Activated CD8-positive, alpha-beta memory T cell treated with anti-CD3 and anti-CD28 coated beads, Interleukin-2, amount 50 U/mL, for 4 hours (primary cell): ENCODE results near the gene MYCBP2.
"Not testable (repeated sequence)": the region's sequence is repeated elsewhere in the genome, so short reads cannot be mapped to it uniquely, and the experiment has no call there.

Experiments
- DNase-seq: peaks from one replicate; pipeline ENCODE4 v3.0.0-alpha.2; 2020

MYCBP2 gene

DNA sequence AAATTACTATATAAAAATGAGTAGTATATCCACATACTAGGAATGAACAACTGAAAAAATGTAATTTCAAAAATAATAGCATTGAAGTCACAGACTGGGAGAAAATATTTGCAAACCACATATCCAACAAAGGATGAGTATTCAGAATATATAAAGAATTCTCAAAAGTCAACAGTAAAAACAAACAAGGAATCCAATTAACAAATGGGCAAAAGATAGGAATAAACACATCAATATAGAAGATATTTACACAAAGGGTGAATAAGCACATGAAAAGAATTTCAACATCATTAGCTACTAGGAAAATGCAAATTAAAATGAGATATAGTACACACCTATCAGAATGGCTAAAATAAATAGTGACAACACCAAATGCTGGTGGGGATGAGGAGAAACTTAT lies 37.0 kb downstream of the MYCBP2 start:
- no peak for DNase-seq

DNA sequence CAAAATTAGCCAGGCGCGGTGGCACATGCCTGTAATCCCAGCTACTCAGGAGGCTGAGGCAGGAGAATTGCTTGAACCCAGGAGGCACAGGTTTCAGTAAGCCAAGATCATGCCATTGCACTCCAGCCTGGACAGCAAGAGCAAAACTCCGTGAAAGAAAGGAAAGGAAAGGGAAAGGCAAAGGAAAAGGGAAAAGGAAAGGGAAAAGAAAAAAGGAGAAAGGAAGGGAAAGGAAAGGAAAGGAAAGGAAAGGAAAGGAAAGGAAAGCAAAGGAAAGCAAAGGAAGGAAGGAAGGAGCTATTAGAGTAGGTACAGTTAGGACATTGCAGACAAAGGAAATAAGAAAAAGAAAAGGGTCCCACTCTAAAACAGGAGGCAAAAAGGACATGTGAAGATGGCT lies 41.3 kb downstream of the MYCBP2 start:
- DNase-seq = not testable (repeated sequence)

DNA sequence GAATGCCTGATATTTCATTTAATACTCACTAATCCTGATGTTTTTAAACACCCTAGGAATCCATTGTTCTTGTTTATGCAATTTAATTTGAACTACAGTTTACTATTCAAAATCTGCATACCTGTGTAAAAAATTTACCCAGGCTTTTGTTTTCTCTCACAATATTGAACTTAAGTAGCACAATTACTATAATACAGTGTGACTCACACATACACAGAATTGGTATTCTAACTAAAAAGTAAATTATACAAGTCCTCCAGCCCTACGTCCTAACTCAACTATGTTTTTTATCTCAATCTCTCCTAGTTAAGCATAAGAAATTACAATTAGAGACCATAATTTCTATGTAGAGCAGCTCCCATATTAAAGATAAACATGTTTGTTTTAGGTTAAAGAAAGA lies 41.8 kb downstream of the MYCBP2 start:
- DNase-seq = no peak

DNA sequence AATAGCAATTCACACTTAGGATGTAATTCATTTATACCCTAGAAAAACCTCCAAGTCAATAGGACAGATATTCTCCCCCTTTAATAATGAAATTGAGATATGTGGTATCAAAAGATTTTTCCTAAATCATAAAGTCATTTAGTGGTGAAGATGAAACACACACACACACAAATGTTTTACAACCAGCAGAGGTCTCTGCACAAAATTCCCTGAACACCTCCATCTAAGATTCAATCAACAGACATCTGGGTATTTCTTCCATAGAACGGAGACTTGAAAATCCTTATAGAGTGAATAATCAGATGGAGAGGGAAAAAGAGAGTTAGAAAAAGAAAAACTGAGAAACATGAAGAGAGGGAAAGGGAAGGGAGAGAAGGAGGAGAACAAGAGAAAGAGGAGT lies 52.8 kb downstream of the MYCBP2 start:
- no peak for DNase-seq

DNA sequence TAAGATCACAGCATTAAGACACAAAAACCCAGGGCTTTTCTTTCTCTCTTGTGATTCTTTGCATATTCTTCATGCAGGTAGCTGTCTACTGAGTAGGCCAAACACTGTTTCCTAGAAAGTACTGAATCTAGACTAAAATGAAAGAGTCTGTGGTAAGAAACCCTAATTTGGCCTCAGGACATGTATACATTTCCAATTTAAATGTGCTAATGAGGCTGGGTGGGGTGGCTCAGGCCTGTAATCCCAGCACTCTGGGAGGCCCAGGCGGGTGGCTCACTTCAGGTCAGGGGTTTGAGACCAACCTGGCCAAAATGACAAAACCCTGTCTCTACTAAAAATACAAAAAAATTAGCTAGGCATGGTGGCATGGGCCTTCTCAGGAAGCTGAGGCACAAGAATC lies 57.8 kb downstream of the MYCBP2 start:
- no peak for DNase-seq

DNA sequence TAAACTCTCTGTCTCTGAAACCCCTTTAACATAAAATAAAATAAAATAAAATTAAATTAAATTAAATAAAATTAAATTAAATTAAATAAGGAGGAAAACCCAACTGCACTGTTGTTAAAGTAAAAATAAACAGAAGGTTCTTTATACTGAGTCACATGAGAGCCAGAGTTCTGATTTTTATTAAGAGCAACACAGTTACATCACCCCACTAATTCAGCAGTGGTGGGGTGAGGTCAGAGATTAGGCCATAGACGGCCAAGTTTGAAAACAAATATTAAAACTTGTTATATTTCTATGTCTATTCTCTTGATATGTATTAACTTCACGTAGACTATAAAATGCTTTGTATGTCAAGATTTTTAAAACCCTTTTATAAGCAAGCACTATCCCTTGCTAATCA lies 59.5 kb downstream of the MYCBP2 start:
- no peak for DNase-seq

DNA sequence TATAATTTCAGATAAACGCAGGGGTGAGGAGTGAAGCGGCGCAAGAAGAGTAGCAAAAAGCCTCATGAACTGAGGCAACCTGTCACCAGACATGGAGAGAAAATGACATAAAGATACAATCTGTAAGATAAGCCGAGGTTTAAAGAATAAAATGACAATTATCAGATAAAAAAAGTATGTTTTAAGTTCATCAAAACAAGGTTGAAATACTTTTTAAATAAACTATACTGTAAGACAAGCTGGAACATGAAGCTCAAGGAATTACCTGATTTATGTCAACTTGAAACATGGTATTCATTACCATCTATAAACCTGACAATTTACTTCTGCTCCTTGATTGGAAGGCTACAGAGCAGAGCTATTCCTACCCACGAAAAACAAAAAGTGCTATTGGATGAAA lies 61.6 kb downstream of the MYCBP2 start:
- DNase-seq = no peak

DNA sequence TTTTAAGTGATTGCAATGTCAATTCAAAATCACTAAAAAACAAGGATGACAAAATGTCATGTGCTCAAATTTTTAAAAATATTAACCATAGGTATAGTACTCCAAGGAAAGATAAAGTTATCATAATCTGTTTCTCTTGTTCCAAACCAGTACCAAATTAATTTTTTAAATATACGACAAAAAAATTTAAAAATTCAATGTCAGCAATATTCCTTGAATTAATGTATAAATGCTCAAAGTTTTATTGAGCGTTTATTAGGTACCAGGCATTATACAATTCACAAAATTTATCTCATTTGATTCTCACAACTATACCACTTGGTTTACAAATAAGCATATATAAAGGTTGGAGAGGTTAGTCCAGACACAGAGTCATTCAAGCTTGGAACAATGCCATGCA lies 64.7 kb downstream of the MYCBP2 start:
- no peak for DNase-seq

DNA sequence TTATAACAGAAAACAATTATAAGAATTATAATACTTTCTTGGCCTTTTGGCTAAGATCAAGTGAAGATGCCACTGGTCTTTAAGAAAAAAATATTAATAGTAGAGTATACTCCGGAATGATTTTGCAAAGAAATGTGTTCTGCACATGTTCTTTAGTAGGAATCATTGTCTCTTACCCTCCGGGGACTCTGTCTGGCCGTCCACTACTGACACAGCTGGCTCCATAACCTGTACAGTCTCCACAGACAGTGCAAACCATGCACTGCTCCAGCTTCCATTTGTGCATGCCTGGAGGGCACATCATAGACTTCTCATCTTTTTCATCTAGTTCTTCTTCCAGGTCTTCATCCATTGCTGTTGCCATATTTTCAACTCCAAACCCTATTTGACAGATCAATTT lies 75.9 kb downstream of the MYCBP2 start:
- DNase-seq = no peak

DNA sequence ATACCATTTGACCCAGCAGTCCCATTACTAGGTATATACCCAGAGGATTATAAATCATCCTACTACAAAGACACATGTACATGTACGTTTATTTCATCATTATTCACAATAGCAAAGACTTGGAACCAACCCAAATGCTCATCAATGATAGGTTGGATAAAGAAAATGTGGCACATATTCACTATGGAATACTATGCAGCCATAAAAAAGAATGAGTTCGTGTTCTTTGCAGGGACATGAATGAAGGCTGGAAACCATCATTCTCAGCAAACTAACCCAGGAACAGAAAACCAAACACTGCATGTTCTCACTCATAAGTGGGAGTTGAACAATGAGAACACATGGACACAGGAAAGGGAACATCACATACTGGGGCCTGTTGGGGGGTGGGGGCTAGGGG lies 81.7 kb downstream of the MYCBP2 start:
- DNase-seq = not testable (repeated sequence)

DNA sequence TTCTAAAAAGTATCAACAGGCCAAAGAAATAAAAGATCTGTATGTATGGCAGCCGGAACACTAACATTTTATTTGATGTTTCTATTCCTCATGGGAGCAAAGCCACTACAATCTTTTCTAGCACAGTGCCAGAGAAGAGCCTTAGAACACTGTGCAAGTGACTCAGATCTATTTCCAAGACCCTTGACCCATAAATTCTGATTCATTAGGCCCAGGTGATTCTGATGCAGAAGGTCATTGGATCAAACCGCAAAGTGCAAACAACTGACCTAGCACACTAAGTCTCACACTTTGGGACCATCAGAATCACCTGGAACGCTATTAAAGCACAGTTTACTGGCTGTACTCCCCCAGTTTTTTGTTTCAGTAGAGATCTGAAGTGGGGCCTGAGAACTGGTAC lies 87.6 kb downstream of the MYCBP2 start:
- no peak for DNase-seq

DNA sequence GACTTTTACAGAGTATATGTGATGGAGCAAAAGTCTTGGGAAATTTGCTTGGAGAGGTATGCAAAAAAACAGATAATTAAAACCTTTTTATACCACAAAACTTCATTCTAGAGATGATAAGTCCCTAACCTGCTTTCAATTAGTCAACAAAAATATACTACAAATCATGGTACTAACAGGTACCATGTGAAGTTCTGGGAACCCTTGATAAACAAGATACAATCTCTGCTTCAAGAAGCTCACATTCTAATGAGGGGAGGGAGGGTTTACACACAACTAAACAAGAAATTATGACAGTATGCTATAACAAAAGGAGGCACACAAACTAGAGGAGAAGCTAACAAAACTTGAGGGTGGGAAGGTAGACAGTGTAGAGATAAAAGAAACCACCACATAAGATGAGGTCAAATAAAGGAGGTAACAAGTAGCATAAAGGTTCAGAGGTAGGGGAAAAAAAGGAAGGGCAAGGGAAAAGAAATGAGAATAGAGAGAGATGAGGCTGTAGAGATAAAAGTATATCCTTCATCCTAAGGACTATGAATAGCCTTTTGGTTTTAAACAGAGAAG lies 91.4 kb downstream of the MYCBP2 start:
- no peak for DNase-seq

DNA sequence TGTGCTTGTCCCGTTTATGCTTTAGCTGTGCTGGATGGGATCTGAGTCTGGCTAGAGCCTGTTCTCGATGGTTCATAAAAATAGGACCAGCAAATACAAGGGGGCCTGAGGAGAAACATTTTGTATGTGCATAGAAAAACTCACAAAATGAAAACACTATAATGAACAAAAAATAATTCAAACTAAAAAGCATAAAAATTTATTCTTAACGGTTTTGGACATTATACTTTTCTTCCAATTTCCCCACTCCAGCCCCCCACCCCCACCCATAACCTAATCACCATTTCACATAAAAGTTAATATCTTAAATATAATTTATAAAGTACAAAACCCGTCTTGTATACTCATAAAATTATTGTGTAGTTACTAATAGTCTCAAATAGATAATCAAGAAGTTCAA lies 93.7 kb downstream of the MYCBP2 start:
- DNase-seq = no peak

DNA sequence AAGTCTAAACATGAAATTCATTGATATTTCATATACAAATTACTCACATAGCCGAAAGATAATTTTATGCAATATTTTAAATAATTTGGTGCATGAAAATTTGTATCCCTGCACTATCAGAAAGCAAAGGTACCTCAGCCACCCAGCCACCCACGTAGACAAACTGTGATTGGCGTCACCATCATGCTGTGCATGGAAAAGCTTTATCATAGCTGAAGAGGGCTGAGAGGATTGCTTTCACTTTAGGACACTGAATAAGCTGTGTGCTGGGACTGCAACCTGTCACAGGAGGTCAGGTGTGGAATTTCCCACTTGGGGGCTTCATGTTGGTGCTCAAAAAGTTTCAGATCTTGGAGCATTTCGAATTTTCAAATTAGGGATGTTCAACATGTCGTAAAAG lies 96.3 kb downstream of the MYCBP2 start:
- peak; percentile 14 for DNase-seq

DNA sequence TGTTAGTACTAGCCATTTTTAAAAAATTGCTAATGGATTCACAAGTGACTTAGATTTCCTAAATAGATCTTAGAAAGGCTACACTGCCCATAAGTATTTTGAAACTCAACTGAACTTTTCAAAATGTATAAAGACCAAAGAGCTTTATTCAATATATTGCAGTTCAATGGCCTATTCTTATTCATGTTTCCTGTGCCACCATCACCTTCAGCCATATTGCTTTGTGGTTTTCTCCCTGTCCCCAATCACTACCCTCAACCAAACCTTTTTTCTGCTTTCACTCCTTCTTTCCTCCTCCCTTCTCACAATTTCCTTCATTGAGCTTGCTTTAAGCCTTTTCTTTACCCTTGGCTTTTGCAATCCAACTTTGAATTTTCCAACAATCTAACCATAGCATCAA lies 100.9 kb downstream of the MYCBP2 start:
- no peak for DNase-seq

DNA sequence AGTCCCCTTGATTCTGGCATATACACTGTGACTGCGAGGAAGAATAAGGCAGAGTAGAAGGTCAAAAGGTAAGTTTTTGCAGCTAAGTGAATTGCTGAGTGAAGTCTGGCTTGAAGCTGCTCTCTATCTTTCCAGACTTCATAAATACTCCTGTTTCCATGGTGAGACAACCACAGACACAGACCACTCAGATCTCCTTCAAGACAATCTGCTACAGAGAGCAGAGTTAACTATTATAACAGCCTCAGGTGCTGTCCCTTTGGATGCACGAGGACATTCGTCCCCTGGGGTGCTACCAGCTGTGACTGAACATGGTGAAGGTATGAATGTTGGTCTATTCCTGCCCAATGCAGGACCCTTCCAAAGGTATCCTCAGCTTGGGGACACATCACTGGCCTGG lies 104.0 kb downstream of the MYCBP2 start:
- DNase-seq = no peak

DNA sequence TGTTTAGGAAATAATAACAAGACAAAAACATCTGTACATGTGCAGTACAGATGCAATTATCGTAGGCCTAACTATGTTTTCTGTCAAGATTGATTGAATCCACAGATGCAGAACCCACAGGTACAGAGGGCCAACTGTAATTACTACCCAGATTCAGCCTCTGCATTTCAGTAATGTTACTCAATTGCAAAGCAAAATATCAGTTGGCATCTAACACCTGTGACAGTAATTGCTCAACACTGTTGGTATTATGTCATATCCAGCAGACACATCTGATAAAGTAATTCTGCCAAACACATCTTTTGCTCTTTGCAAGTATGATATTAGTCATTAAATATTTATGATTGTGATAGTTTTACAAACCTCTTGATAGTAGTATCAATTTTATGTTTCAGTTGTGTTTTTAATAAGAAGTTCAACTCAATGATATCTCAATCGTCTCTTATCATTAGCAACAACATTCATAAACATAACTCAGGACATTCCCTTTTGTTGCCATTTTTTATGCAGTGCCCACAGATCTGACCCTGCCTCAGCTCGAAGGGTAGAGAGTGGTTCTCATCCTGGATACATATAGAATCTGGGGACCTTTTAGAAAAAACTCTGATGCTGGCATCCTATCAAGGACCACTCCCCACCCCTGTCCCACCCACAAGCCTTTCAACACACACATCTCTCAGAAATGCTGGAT lies 104.7 kb downstream of the MYCBP2 start:
- DNase-seq = no peak

DNA sequence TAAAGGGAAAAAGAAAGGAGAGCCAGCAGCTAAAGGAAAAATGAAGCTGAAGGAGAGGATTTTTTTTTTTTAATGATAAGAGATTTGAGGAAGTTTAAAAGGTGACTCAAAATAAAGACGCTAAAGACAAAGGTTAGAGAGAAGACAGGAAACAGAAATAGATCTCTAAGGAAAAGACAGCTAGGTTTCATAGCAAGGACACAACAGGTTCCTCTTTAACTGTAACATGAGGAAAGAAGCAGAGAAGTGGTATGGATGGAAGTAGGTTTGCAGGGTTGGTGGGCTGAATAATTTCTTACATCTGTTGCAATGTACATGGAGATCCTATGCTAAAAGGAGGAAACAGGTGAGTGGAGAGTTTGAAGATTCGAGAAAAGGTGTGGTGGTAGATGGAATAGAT lies 107.5 kb downstream of the MYCBP2 start:
- DNase-seq = no peak

DNA sequence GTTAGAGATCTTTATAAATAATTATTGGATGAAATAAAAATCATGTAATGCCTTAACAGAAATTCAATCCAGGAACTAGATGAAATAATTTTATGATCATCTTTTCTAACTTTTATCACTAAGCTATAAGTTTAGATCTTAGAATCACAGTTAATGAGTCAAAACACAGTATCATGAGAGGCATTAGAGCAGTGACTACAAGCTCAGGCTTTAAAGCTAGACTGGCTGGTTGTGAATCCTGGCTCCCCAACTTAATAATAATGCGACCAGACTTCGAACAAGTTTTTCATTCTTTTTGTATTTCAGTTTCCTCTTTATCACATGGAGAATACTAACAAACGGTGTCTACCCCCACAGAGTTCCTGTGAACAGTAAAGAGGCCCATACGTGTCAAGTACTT lies 108.6 kb downstream of the MYCBP2 start:
- no peak for DNase-seq

DNA sequence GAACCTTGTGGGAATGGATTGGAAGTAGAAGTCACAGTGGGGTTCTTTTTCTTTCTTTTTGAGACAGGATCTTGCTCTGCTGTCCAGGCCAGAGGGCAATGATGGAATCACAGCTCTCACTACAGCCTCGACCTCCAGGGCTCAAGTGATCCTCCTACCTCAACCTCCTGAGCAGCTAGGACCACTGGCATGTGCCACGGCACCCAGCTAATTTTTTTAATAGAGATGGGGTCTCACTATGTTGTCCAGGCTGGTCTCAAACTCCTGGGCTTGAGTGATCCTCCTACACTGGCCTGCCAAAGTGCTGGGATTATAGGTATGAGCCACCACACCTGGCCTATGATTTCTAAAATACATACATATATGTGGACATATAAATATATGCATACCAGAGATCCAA lies 111.4 kb downstream of the MYCBP2 start:
- no peak for DNase-seq

DNA sequence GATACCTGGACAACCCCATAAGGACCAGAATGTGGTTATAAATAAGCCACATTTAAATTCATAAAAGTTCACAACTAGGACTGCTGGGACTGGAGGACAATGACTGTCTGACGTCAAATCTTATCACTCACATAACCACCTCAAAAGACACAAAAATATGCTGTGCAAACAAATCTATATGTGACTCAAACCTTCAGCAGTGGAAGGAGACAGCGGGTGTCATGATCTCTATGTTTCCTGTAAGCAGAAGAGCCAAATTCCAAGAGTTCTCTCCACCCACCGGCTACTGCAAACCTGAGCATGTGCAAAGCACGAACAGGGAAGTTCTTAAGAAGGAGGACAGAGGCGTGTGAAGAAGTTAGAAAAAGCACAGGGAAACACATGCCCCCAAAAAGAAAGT lies 113.2 kb downstream of the MYCBP2 start:
- no peak for DNase-seq

DNA sequence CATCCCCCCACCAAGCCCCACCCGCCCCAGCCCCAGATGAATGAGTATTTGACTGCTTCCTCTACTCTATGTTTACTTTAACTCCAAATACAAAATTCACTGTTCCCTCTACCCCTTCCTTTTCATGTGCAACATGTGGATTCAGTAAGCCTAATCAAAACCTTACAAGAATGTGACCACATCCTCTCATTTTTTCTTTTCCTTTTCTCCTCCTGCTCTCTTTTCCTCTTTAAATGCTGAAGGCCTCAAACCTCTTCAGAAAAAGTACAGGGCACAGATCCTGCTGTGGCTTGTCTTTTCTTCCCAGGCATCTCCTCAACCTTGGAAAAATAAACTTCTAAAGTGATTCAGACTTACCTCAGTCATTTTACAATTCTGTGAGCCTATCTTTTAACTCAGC lies 119.0 kb downstream of the MYCBP2 start:
- no peak for DNase-seq

DNA sequence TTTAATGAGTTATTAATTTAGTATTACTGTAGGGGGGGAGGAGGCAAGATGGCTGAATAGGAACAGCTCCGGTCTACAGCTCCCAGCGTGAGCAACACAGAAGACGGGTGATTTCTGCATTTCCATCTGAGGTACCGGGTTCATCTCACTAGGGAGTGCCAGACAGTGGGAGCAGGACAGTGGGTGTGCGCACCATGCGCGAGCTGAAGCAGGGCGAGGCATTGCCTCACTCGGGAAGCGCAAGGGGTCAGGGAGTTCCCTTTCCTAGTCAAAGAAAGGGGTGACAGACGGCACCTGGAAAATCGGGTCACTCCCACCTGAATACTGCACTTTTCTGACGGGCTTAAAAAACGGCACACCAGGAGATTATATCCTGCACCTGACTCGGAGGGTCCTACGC lies 127.9 kb downstream of the MYCBP2 start:
- not testable (repeated sequence) for DNase-seq

DNA sequence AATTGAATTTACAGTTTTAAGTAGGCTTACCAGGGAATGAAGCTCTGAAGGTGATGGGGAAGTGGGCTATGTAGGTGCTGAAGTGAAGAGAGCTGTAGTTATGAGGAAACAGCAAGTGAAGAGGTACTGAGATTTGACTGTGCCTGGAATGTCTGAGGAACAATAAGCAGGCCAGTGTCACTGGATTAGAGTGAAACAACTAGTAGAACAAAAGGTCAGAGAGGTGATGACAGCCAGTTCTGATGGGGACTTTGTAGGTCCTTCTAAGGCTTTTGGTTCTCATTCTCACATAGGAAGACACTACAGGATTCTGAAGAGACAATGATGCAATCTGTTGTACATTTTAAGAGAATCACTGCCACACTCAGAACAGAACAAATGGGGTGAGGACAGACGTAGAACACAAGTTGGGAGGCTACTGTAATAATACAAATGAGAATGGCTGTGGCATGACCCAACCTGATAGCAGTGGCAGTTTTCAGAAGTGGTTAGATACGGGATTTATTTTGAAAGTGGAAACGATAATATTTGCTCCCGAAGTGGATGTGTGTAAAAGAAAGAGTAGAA lies 130.8 kb downstream of the MYCBP2 start:
- DNase-seq = no peak

DNA sequence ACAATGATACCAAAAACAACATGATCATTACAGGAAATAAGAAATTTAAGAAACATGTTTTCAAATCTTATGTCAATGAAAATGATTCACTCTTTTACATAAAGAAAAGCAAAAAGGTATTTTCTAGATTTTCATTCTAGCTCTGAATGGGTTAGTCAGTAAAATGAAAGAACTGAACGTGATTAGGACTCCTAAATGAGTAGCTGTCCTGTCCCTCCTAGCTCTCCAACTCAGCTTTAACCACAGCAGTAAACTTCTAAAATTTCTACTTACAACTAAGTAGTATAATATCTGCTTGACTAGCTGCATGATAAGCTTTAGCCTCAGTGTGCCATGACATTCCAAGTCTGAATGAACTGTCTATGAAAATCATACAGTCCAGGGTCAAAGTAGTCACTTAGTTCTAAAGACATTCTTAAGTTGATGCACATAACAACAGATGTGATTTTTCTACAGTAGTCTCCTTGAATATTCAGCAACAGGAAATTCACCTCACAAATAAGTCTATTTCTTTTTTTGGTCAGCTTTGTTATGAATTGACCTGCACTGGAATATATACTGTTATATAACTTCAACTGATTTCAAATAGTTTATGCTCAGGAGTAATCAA lies 136.4 kb downstream of the MYCBP2 start:
- no peak for DNase-seq
